GM13977 (cell line): ENCODE data around the gene DUSP16.

Experiments
- DNase-seq: peaks from one replicate; pipeline ENCODE4 v3.0.0; 2012; ENCODE audit warnings: low spot score
- CTCF ChIP-seq: IDR thresholded peaks from 2 replicates; pipeline ENCODE4 v1.5.1; 2012; ENCODE audit warnings: mild to moderate bottlenecking, control low read depth; ENCODE audit not compliant: insufficient read depth; ENCODE audit errors: extremely low read depth, missing control alignments
- in situ Hi-C: fragments of 300-500 bp; cut with MboI; formaldehyde crosslinking; loops from one replicate; pipeline ENCODE4 v1.12.0; 2022; ENCODE audit warnings: low sequenced_read_pairs, low pct_unique_long_range_greater_than_20kb, mixed read lengths, inconsistent platforms; ENCODE audit not compliant: unreplicated experiment

DUSP16 gene

GRCh38 chr12:12425001-12425400 is 137.7 kb downstream of the DUSP16 start:
- in situ Hi-C loops = no loop called here
- TF ChIP-seq CTCF = no peak
- no peak for DNase-seq
